HTR-8/SVneo (cell line): Measurements from ENCODE around the gene NPY2R.

Source experiments
- DNase-seq: peaks from one replicate; pipeline ENCODE4 v3.0.0; 2011; ENCODE audit warnings: low spot score, mixed read lengths; ENCODE audit not compliant: insufficient read length
- FAIRE-seq: peaks from 2 replicates; lab custom pipeline; 2011; peaks lifted over from hg19 to GRCh38; lab: Jason Lieb, UNC

The NPY2R gene

DNA sequence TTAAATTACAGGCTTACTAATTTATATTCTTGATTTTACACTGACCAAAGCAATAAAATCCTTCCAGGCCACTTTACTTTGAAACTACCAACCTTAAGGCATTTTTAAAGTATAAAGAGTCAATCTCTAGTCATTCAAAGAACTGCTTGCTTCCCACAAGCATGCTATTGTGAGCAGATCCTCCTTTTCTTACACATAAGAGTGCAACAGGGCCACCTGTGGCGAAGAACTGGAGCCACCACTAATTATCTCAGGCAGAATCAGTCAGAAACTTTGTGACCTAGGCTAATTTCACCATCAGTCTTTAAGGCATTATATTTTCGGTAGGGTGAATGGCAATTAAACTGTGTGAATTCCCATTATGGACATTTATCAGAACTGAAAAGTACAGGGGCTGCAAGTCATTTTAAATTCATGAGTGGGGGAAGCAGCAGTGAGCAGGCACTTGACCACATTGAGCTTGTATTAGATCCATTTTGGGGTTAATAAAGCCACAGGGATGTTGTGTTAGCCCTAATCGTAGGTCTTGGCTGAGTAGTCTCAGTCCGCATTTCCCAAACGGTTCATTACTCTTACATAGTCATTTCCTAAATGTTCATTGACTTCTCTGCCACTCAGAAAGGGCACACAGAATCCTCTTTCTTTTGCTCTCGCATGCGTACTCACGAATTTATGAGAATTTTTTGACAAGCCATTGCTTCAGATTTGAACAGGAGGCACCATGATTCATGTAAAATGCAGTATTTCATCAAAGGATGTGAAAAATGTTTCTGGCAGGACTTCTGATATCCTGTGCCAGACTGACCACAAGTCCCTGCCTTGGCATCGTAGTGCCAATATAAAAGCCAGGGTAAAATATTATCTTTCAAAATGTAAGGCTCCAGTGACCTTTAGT lies 39.8 kb downstream of the NPY2R start:
- FAIRE-seq (no peak), DNase-seq (no peak)

DNA sequence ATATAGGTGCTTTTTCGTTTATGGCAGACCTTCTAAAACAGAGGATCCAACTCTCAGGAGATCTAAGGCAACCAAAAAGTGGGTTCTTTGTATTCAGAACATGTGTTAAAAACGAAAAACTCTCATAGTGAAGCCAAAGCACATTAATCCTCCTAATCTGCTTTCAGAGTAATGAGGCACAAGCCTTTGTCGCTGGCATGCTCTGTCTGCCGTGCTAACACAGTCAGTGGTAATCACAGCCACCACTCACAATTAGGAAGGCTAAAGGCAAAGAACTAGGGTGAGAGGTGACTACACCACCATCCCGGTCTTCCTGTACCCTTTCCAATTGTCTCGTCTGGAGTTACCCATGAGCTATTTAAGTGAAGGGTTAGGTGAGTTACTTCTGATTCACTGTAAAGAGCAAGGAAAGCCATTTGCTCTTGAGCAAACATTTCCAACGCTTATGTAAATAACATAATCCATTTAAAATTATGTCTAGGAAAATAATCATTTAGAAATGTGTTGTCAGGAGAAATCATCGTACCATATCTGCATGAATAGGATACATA lies 40.7 kb downstream of the NPY2R start:
- no peak for DNase-seq
- no peak for FAIRE-seq

DNA sequence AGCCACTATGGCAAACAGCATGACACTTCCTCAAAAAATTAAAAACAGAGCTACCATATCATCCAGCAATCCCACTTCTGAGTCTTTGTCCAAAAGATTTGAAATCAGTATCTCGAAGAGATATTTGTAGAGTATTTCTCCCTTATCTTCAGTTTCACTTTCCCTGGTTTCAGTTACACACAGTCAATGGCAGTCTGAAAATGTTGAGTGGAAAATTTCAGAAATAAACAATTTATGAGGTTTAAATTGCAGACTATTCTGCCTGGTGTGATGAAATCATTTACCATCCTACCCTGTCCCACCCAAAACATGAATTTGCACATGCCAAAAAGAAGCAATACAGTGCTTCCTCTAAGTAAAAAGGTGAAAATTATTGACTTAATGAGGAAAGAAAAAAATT lies 43.9 kb downstream of the NPY2R start:
- DNase-seq (no peak), FAIRE-seq (no peak)

DNA sequence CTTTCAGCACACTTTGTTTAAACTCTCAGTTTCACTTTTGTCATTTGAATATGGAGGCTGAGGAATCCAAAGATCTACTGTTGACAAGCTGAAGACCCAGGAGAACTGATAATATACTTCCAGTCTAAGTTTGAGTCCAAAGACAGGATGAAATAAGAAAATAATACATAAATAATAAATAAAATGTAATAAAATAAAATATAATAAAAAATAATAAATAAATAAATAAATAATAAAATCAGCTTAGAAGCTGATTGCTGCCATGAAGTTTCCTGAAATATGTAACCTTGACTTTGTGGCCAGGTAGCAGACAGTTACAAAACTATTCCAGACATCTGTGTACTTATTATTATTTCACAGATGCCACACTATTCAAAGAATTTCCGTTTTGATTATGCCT lies 55.0 kb downstream of the NPY2R start:
- no peak for FAIRE-seq
- no peak for DNase-seq

DNA sequence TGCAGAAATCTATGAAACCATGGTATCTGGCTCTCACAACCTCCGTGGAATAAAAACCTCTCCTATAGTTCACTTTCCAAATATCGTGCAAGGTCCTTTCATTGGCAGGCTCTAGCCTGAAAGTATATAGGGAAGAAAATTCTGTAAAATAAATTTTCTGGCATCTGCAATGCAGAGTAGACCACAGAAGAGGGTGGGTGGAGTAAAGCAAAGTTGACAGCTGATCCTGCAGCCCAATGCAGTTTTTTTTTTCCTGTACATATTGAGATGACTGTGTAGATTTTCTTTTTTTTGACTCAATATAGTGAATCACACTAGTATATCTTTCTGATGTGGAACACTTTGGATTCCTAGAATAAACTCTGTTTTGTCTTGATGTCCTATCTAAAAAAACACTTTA lies 56.7 kb downstream of the NPY2R start:
- FAIRE-seq (no peak), DNase-seq (no peak)
